ENCODE results near the gene PSKH1. TPM values are rescaled to one million over a fixed set of nuclear protein-coding genes. Genes with fewer than 3 reads are reported as not detected.

The PSKH1 gene
- total and polyA plus RNA-seq, 9 of the 15 experiments (the other 6 are each of a cell fraction or from before 2014, with no cell fraction given): 0.96 to 20.9 (median 9.4) TPM

DNA sequence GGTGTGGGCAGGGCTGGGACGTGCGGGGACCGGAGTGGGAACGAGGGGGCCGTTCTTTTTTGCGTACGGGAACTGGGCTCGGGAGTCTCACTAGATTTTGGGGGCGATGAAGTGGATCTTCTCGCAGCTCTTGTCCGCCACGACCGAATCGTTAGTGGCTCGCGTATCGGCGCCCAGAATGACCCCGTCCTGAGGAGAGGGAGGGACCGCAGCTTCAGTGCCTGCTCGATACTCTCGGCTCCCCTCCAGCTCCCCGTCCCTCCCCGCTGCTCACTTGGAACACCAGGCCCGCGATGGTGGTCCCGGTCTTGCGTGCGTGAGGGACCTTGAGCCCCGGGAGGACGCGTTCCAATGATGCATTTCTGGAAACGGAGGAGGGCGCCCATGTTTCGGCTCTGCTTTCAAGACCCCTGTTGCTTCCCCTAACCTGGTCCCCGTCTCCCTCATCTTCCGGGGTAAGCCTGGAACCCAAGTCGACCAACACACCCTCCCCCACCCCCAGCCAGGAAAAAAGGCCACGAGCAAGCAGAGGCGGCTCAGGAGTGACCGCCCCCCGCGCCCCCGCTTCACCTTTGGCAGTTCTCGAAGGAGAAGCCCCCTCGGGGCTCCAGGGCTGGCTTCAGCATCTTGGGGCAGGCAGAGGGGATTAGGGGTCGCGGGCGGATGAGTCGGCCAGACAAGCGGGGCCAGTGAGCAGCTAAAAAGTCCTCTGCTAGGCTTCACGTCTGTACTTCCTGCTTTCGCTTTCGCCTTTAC lies 43.2 kb downstream of the PSKH1 start, which contains the start of gene PSMB10 (continued):
- TF ChIP-seq, protein P1, sequence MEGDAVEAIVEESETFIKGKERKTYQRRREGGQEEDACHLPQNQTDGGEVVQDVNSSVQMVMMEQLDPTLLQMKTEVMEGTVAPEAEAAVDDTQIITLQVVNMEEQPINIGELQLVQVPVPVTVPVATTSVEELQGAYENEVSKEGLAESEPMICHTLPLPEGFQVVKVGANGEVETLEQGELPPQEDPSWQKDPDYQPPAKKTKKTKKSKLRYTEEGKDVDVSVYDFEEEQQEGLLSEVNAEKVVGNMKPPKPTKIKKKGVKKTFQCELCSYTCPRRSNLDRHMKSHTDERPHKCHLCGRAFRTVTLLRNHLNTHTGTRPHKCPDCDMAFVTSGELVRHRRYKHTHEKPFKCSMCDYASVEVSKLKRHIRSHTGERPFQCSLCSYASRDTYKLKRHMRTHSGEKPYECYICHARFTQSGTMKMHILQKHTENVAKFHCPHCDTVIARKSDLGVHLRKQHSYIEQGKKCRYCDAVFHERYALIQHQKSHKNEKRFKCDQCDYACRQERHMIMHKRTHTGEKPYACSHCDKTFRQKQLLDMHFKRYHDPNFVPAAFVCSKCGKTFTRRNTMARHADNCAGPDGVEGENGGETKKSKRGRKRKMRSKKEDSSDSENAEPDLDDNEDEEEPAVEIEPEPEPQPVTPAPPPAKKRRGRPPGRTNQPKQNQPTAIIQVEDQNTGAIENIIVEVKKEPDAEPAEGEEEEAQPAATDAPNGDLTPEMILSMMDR (IDR thresholded peaks at IDR 0.05 in 2 of 3, conservative IDR thresholded peaks at IDR 0.05 in 1 of 3; ENCODE audit: insufficient read depth in 2 of 3, low read depth in 1 of 3, low read length in 3 of 3): 0 out of 6 replicates have a peak, but pooled peaks of 1 of the 3 experiments have one; percentile 12
- TF ChIP-seq ZNF589 (CRISPR knock-in tag; IDR thresholded peaks at IDR 0.05; ENCODE audit: low read depth) (no peak), CC2D1A (IDR thresholded peaks at IDR 0.05) (0 out of 2 replicates have a peak, but pooled peaks have one; percentile 13), FOXK2 (conservative IDR thresholded peaks at IDR 0.05 in 1 of 2, IDR thresholded peaks at IDR 0.05 in 1 of 2; ENCODE audit: low read depth in 2 of 2) (0 out of 4 replicates have a peak, but pooled peaks of 1 of the 2 experiments have one; percentile 9), ZBTB7A (IDR thresholded peaks at IDR 0.05; ENCODE audit: borderline replicate concordance, control insufficient read depth, low read depth, low read length) (peak; percentile 70; the same call in 1 of the 2 replicates), HDAC3 (IDR thresholded peaks at IDR 0.05; ENCODE audit: borderline replicate concordance, partially characterized antibody) (no peak), HLTF (IDR thresholded peaks at IDR 0.05) (0 out of 2 replicates have a peak, but pooled peaks have one; percentile 54), TCF3 (CRISPR knock-in tag; IDR thresholded peaks at IDR 0.05) (no peak), SRSF3 (IDR thresholded peaks at IDR 0.05; ENCODE audit: insufficient read depth, low read length) (0 out of 2 replicates have a peak, but pooled peaks have one; percentile 64), L3MBTL2 (IDR thresholded peaks at IDR 0.05) (no peak), POLR2AphosphoS5 (IDR thresholded peaks at IDR 0.05; ENCODE audit: control insufficient read depth, insufficient read depth, low read depth, low read length) (no peak)
- TF ChIP-seq, protein P2, sequence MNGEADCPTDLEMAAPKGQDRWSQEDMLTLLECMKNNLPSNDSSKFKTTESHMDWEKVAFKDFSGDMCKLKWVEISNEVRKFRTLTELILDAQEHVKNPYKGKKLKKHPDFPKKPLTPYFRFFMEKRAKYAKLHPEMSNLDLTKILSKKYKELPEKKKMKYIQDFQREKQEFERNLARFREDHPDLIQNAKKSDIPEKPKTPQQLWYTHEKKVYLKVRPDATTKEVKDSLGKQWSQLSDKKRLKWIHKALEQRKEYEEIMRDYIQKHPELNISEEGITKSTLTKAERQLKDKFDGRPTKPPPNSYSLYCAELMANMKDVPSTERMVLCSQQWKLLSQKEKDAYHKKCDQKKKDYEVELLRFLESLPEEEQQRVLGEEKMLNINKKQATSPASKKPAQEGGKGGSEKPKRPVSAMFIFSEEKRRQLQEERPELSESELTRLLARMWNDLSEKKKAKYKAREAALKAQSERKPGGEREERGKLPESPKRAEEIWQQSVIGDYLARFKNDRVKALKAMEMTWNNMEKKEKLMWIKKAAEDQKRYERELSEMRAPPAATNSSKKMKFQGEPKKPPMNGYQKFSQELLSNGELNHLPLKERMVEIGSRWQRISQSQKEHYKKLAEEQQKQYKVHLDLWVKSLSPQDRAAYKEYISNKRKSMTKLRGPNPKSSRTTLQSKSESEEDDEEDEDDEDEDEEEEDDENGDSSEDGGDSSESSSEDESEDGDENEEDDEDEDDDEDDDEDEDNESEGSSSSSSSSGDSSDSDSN (IDR thresholded peaks at IDR 0.05; ENCODE audit: borderline replicate concordance in 1 of 2, low read depth in 2 of 2, low read length in 2 of 2): peak; percentile 0 to 31; a peak in 1 of 4 replicates
- TF ChIP-seq, protein P3, sequence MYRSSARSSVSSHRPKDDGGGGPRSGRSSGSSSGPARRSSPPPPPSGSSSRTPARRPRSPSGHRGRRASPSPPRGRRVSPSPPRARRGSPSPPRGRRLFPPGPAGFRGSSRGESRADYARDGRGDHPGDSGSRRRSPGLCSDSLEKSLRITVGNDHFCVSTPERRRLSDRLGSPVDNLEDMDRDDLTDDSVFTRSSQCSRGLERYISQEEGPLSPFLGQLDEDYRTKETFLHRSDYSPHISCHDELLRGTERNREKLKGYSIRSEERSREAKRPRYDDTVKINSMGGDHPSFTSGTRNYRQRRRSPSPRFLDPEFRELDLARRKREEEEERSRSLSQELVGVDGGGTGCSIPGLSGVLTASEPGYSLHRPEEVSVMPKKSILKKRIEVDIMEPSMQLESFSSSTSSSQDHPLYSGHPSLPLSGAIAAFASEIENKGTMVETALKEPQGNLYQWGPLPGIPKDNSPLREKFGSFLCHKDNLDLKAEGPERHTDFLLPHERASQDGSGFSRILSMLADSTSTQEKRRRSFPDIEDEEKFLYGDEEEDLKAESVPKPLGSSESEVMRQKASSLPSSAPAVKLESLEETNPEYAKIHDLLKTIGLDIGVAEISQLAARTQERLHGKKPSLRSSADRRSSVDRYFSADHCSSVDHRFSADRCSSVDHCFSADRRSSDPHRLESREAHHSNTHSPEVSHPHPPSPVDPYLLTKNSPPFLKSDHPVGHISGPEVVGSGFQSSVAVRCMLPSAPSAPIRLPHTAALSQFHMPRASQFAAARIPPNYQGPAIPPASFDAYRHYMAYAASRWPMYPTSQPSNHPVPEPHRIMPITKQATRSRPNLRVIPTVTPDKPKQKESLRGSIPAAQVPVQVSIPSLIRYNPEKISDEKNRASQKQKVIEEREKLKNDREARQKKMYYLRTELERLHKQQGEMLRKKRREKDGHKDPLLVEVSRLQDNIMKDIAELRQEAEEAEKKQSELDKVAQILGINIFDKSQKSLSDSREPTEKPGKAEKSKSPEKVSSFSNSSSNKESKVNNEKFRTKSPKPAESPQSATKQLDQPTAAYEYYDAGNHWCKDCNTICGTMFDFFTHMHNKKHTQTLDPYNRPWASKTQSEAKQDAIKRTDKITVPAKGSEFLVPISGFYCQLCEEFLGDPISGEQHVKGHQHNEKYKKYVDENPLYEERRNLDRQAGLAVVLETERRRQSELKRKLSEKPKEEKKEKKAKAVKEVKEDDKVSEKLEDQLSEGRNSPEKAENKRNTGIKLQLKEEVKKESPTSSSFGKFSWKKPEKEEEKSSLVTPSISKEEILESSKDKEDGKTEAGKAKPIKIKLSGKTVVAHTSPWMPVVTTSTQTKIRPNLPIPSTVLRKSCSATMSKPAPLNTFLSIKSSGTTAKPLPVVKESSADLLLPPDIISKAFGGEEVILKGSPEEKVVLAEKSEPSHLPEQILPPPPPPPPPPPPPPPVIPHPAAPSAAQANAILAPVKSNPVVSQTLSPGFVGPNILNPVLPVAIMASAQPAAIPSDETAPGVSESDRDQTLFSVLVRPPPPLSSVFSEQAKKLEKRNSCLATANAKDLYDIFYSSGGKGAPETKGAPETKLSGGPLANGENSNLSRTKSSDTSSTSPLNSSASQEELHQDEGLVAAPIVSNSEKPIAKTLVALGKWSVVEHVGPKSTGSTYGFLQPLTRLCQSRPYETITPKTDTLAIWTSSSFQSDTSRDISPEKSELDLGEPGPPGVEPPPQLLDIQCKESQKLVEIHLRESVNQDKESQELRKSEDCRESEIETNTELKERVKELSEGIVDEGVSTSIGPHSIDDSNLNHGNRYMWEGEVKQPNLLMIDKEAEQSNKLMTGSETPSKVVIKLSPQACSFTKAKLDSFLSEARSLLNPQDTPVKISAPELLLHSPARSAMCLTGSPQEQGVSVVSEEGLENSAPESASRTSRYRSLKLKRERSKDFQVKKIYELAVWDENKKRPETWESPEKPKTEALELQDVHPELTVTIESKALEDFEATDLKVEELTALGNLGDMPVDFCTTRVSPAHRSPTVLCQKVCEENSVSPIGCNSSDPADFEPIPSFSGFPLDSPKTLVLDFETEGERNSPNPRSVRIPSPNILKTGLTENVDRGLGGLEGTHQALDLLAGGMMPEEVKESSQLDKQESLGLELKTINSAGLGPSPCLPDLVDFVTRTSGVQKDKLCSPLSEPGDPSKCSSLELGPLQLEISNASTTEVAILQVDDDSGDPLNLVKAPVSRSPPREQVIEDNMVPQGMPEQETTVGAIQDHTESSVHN (IDR thresholded peaks at IDR 0.05; ENCODE audit: borderline replicate concordance in 1 of 2, low read depth in 1 of 2): peak in 1 of 2 experiments; percentile 40; a peak in 1 of 4 replicates
